ENCODE measurements around the gene SEMA3A.
"Not testable (repeated sequence)": the region's sequence is repeated elsewhere in the genome, so short reads cannot be mapped to it uniquely, and the experiment has no call there.

Gene SEMA3A

GRCh38 chr7:84194484-84195271, at the start of gene SEMA3A:
SEMA3A (minus strand) TSS chr7:84194789; CDS start chr7:84194586, 203 bp downstream.
- peak; percentile 72 for DNase-seq (ENCODE audit: low spot score)

GRCh38 chr7:84243037-84243436, 48.4 kb upstream of the SEMA3A start:
- not testable (repeated sequence) for DNase-seq (ENCODE audit: low spot score)

GRCh38 chr7:84238596-84238995, 44.0 kb upstream of the SEMA3A start:
- no peak for DNase-seq (ENCODE audit: low spot score)

GRCh38 chr7:84237533-84238173, 43.1 kb upstream of the SEMA3A start:
- DNase-seq (ENCODE audit: low spot score) = no peak

- DNase-seq (ENCODE audit: low spot score) = no peak
Observed at GRCh38 chr7:84236398-84236797, 41.8 kb upstream of the SEMA3A start.

GRCh38 chr7:84232646-84233045, 38.1 kb upstream of the SEMA3A start:
- no peak for DNase-seq (ENCODE audit: low spot score)

GRCh38 chr7:84231157-84231556, 36.6 kb upstream of the SEMA3A start:
- DNase-seq (ENCODE audit: low spot score) = no peak

- DNase-seq (ENCODE audit: low spot score) = no peak
Observed at GRCh38 chr7:84230491-84230890, 35.9 kb upstream of the SEMA3A start.

GRCh38 chr7:84228526-84228925, 33.9 kb upstream of the SEMA3A start:
- no peak for DNase-seq (ENCODE audit: low spot score)

- DNase-seq (ENCODE audit: low spot score) = no peak
Observed at GRCh38 chr7:84226759-84227158, 32.2 kb upstream of the SEMA3A start.

- no peak for DNase-seq (ENCODE audit: low spot score)
Observed at GRCh38 chr7:84224505-84224904, 29.9 kb upstream of the SEMA3A start.

- peak; percentile 77 for DNase-seq (ENCODE audit: low spot score)
Observed at GRCh38 chr7:84219310-84219709, 24.7 kb upstream of the SEMA3A start.

- DNase-seq (ENCODE audit: low spot score) = peak; percentile 73
Observed at GRCh38 chr7:84218681-84219080, 24.1 kb upstream of the SEMA3A start.

GRCh38 chr7:84216472-84216871, 21.9 kb upstream of the SEMA3A start:
- no peak for DNase-seq (ENCODE audit: low spot score)

GRCh38 chr7:84214757-84215156, 20.2 kb upstream of the SEMA3A start:
- DNase-seq (ENCODE audit: low spot score) = not testable (repeated sequence)

- DNase-seq (ENCODE audit: low spot score) = no peak
Observed at GRCh38 chr7:84210301-84210700, 15.7 kb upstream of the SEMA3A start.

GRCh38 chr7:84209006-84209405, 14.4 kb upstream of the SEMA3A start:
- DNase-seq (ENCODE audit: low spot score) = no peak

GRCh38 chr7:84207615-84208014, 13.0 kb upstream of the SEMA3A start:
- DNase-seq (ENCODE audit: low spot score) = no peak

- DNase-seq (ENCODE audit: low spot score) = no peak
Observed at GRCh38 chr7:84207025-84207424, 12.4 kb upstream of the SEMA3A start.

GRCh38 chr7:84204655-84205054, 10.1 kb upstream of the SEMA3A start:
- no peak for DNase-seq (ENCODE audit: low spot score)

GRCh38 chr7:84202855-84203254, 8.3 kb upstream of the SEMA3A start:
- no peak for DNase-seq (ENCODE audit: low spot score)

GRCh38 chr7:84200859-84201258, 6.3 kb upstream of the SEMA3A start:
- no peak for DNase-seq (ENCODE audit: low spot score)

GRCh38 chr7:84199216-84199615, 4.6 kb upstream of the SEMA3A start:
- DNase-seq (ENCODE audit: low spot score) = no peak

- peak; percentile 64 for DNase-seq (ENCODE audit: low spot score)
Observed at GRCh38 chr7:84196084-84196503, 1.5 kb upstream of the SEMA3A start.
